ENCODE measurements around the gene DLGAP4. TPM values are rescaled to one million over a fixed set of nuclear protein-coding genes. Genes with fewer than 3 reads are reported as not detected.

Gene DLGAP4
- total and polyA plus RNA-seq, 2 of the 13 experiments (the other 11 are each of a cell fraction or from before 2014, with no cell fraction given) = 15.2 to 26.7 TPM

DNA sequence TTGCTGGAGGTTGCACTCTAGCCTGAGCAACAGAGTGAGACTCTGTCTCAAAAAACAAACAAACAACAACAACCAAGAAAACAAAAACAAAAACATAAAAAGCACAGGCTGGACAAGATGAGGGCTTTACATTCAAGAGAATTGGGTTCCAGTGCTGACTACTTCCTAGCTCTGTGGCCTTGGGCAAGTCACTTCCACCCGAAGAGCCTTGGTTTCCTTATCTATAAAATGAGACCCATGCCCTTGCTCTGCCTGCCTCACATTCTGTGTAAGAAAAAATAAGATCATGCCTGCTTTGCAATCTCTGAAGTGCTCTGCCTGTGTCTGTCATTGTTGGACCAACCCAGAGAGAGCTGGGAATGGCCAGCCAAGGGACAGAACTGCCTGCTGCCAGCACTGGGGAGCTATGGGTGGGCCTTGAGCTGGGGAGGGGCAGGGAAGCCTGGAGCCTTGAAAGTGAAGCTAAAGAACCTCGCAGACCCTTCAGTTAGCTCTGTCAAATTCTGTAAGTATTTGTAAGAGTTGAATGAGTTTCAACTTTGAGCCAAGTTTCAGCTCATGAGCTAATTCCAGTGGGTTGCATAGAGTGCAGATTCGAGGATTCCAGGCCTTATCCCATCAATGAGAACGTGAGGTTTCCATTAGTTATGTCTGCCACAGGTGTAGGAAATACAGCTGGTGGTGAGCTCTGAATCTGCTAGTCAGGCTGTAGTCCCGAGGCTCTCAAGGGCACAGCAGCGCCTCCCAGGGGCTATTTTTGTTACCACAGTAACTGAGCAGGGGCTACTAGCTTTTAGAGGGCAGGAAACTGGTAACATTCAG lies 93.2 kb downstream of the DLGAP4 start (continued):
- TF ChIP-seq, protein P1, sequence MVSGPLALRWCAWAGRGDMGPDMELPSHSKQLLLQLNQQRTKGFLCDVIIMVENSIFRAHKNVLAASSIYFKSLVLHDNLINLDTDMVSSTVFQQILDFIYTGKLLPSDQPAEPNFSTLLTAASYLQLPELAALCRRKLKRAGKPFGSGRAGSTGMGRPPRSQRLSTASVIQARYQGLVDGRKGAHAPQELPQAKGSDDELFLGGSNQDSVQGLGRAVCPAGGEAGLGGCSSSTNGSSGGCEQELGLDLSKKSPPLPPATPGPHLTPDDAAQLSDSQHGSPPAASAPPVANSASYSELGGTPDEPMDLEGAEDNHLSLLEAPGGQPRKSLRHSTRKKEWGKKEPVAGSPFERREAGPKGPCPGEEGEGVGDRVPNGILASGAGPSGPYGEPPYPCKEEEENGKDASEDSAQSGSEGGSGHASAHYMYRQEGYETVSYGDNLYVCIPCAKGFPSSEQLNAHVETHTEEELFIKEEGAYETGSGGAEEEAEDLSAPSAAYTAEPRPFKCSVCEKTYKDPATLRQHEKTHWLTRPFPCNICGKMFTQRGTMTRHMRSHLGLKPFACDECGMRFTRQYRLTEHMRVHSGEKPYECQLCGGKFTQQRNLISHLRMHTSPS (CRISPR knock-in tag; IDR thresholded peaks at IDR 0.05; ENCODE audit: low read depth) = no peak
- TF ChIP-seq ISL2 (CRISPR knock-in tag; IDR thresholded peaks at IDR 0.05) (0 out of 2 replicates have a peak, but pooled peaks have one; percentile 40), EP300 (IDR thresholded peaks at IDR 0.05; ENCODE audit: low read depth in 2 of 2, low read length in 2 of 2) (peak in 1 of 2 experiments; percentile 61; a peak in 1 of 4 replicates), EP300 (CRISPR knock-in tag; IDR thresholded peaks at IDR 0.05; ENCODE audit: borderline replicate concordance) (no peak), ZFX (CRISPR knock-in tag; IDR thresholded peaks at IDR 0.05; ENCODE audit: low read depth) (peak; percentile 32; the same call in 1 of the 2 replicates), HCFC1 (IDR thresholded peaks at IDR 0.05; ENCODE audit: low read depth, low read length) (no peak), ZNF138 (CRISPR knock-in tag; IDR thresholded peaks at IDR 0.05; ENCODE audit: low read depth) (no peak), ZNF367 (CRISPR knock-in tag; IDR thresholded peaks at IDR 0.05; ENCODE audit: borderline replicate concordance) (no peak), ZFP41 (CRISPR knock-in tag; IDR thresholded peaks at IDR 0.05; ENCODE audit: borderline replicate concordance) (no peak), ZNF451 (CRISPR knock-in tag; IDR thresholded peaks at IDR 0.05) (no peak), KLF9 (CRISPR knock-in tag; IDR thresholded peaks at IDR 0.05; ENCODE audit: low read depth) (no peak), ZBTB42 (CRISPR knock-in tag; IDR thresholded peaks at IDR 0.05) (no peak), MXI1 (IDR thresholded peaks at IDR 0.05; ENCODE audit: borderline replicate concordance, low read depth, low read length) (peak; percentile 54; the same call in 2 of the 3 replicates), SP5 (CRISPR knock-in tag; IDR thresholded peaks at IDR 0.05; ENCODE audit: borderline replicate concordance, low read depth) (no peak), ZNF772 (CRISPR knock-in tag; IDR thresholded peaks at IDR 0.05) (no peak), LCORL (IDR thresholded peaks at IDR 0.05) (no peak), LCORL (CRISPR knock-in tag; IDR thresholded peaks at IDR 0.05) (no peak), ZNF567 (CRISPR knock-in tag; IDR thresholded peaks at IDR 0.05; ENCODE audit: borderline replicate concordance) (no peak), HNRNPL (IDR thresholded peaks at IDR 0.05; ENCODE audit: low read depth, low read length) (no peak), ZNF614 (CRISPR knock-in tag; IDR thresholded peaks at IDR 0.05; ENCODE audit: borderline replicate concordance) (peak; percentile 82; the same call in 1 of the 2 replicates), ZNF441 (CRISPR knock-in tag; IDR thresholded peaks at IDR 0.05; ENCODE audit: borderline replicate concordance) (no peak), BHLHE40 (IDR thresholded peaks at IDR 0.05; ENCODE audit: low read length) (peak; percentile 76), ZNF619 (CRISPR knock-in tag; IDR thresholded peaks at IDR 0.05) (no peak), PAX8 (CRISPR knock-in tag; IDR thresholded peaks at IDR 0.05; ENCODE audit: borderline replicate concordance) (no peak), JDP2 (CRISPR knock-in tag; IDR thresholded peaks at IDR 0.05; ENCODE audit: borderline replicate concordance) (no peak)
- TF ChIP-seq, protein P2, sequence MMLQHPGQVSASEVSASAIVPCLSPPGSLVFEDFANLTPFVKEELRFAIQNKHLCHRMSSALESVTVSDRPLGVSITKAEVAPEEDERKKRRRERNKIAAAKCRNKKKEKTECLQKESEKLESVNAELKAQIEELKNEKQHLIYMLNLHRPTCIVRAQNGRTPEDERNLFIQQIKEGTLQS (CRISPR knock-in tag; IDR thresholded peaks at IDR 0.05) = no peak
- TF ChIP-seq, protein P3, sequence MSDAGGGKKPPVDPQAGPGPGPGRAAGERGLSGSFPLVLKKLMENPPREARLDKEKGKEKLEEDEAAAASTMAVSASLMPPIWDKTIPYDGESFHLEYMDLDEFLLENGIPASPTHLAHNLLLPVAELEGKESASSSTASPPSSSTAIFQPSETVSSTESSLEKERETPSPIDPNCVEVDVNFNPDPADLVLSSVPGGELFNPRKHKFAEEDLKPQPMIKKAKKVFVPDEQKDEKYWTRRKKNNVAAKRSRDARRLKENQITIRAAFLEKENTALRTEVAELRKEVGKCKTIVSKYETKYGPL (CRISPR knock-in tag; IDR thresholded peaks at IDR 0.05) = no peak
- TF ChIP-seq, protein P4, sequence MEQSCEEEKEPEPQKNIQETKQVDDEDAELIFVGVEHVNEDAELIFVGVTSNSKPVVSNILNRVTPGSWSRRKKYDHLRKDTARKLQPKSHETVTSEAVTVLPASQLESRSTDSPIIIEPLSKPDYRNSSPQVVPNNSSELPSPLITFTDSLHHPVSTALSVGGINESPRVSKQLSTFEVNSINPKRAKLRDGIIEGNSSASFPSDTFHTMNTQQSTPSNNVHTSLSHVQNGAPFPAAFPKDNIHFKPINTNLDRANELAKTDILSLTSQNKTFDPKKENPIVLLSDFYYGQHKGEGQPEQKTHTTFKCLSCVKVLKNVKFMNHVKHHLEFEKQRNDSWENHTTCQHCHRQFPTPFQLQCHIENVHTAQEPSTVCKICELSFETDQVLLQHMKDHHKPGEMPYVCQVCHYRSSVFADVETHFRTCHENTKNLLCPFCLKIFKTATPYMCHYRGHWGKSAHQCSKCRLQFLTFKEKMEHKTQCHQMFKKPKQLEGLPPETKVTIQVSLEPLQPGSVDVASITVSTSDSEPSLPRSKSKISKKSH (CRISPR knock-in tag; IDR thresholded peaks at IDR 0.05; ENCODE audit: borderline replicate concordance) = no peak

Data from HepG2 (cell line).